IMR-90 (cell line): ENCODE data around the gene ELP4. TPM values are rescaled to one million over a fixed set of nuclear protein-coding genes. Genes with fewer than 3 reads are reported as not detected.

Source experiments
- ATAC-seq: fragments of 200-7000 bp; cut with Tn5 transposase; 2 replicates; pipeline ENCODE4 v1.9.1; 2020; ENCODE audit warnings: low read depth, mild to moderate bottlenecking, moderate library complexity
- BruUV-seq: library from RNA; stranded (reverse); fragments of 400-500 nt; replicated peaks from 2 replicates; lab custom pipeline; 2021; lab: Mats Ljungman, UMichigan
- CTCF ChIA-PET: fragments of 300-600 bp; formaldehyde crosslinking; extraction: SDS; loops from one replicate; lab custom pipeline; 2021; ENCODE audit warnings: antibody characterized with exemption; lab: Yijun Ruan, JAX
- POLR2A ChIA-PET: fragments of 300-600 bp; sonication (Branson Sonifier 250); formaldehyde crosslinking; loops from one replicate; lab custom pipeline; 2022; ENCODE audit warnings: antibody characterized with exemption; ENCODE audit not compliant: unreplicated experiment; lab: Charles Lee
- DNase-seq: peaks from one replicate; pipeline ENCODE4 v3.0.0; 2013
- H2AFZ ChIP-seq: replicated peaks from 2 replicates; pipeline ENCODE3; 2013; ENCODE audit warnings: low read length, mild to moderate bottlenecking; ENCODE audit not compliant: poor library complexity
- H2AK5ac ChIP-seq: 2 replicates; pipeline ENCODE4 v1.6.1; 2013; ENCODE audit warnings: low read depth, low read length, inconsistent platforms
- H2AK9ac ChIP-seq: replicated peaks from 2 replicates; pipeline ENCODE3; 2013; ENCODE audit warnings: mild to moderate bottlenecking, low read depth, low read length, moderate library complexity; ENCODE audit not compliant: poor library complexity
- H2BK120ac ChIP-seq: 2 replicates; pipeline ENCODE4 v1.6.1; 2013; ENCODE audit warnings: low read depth, low read length, inconsistent platforms
- H2BK15ac ChIP-seq: 3 replicates; pipeline ENCODE4 v1.6.1; 2013; ENCODE audit warnings: low read depth, low read length, inconsistent platforms
- H2BK20ac ChIP-seq: 2 replicates; pipeline ENCODE4 v1.6.1; 2013; ENCODE audit warnings: low read depth, mild to moderate bottlenecking, inconsistent platforms, low read length, moderate library complexity
- H2BK5ac ChIP-seq: 2 replicates; pipeline ENCODE4 v1.6.1; 2013; ENCODE audit warnings: mild to moderate bottlenecking, low read depth, low read length, inconsistent platforms; ENCODE audit not compliant: poor library complexity, severe bottlenecking
- H3K14ac ChIP-seq: replicated peaks from 2 replicates; pipeline ENCODE4 v1.6.1; 2013; ENCODE audit warnings: low read depth, low read length, inconsistent platforms
- H3K18ac ChIP-seq: 2 replicates; pipeline ENCODE4 v1.6.1; 2013; ENCODE audit warnings: low read depth, low read length, control low read depth
- H3K23ac ChIP-seq: 2 replicates; pipeline ENCODE4 v1.6.1; 2013; ENCODE audit warnings: low read depth, low read length, inconsistent platforms
- H3K27ac ChIP-seq: 2 replicates; pipeline ENCODE4 v1.5.1; 2013; ENCODE audit warnings: mild to moderate bottlenecking, control low read depth, low read length; ENCODE audit not compliant: insufficient read depth
- H3K27me3 ChIP-seq: 2 replicates; pipeline ENCODE4 v1.6.1; 2013; ENCODE audit warnings: low read length; ENCODE audit not compliant: control insufficient read depth, insufficient read depth
- H3K36me3 ChIP-seq: 2 replicates; pipeline ENCODE4 v1.6.1; 2013; ENCODE audit warnings: low read length, mixed read lengths; ENCODE audit not compliant: control insufficient read depth, insufficient read depth
- H3K4ac ChIP-seq: 2 replicates; pipeline ENCODE4 v1.6.1; 2013; ENCODE audit warnings: low read depth, low read length, inconsistent platforms
- H3K4me1 ChIP-seq: 2 replicates; pipeline ENCODE4 v1.6.1; 2013; ENCODE audit warnings: low read length, mixed read lengths; ENCODE audit not compliant: control insufficient read depth, insufficient read depth
- H3K4me2 ChIP-seq: 2 replicates; pipeline ENCODE4 v1.6.1; 2013; ENCODE audit warnings: low read depth, mild to moderate bottlenecking, control low read depth, low read length, moderate library complexity
- H3K4me3 ChIP-seq: 2 replicates; pipeline ENCODE4 v1.5.1; 2013; ENCODE audit warnings: low read depth, mild to moderate bottlenecking, control low read depth, low read length, moderate library complexity; ENCODE audit not compliant: insufficient read depth
- H3K56ac ChIP-seq: 2 replicates; pipeline ENCODE4 v1.6.1; 2013; ENCODE audit warnings: low read length, inconsistent platforms; ENCODE audit not compliant: insufficient read depth; ENCODE audit errors: extremely low read depth
- H3K79me1 ChIP-seq, 2 experiments: 2 replicates each; pipeline ENCODE4 v1.6.1; 2013; ENCODE audit warnings: low read length in 2 of 2, inconsistent platforms in 1 of 2, low read depth in 1 of 2
- H3K9ac ChIP-seq: 2 replicates; pipeline ENCODE4 v1.6.1; 2013; ENCODE audit warnings: low read depth, low read length, control low read depth
- H3K9me1 ChIP-seq: 2 replicates; pipeline ENCODE4 v1.6.1; 2013; ENCODE audit warnings: low read length, inconsistent platforms; ENCODE audit not compliant: insufficient read depth
- H3K9me3 ChIP-seq: 2 replicates; pipeline ENCODE4 v1.6.1; 2013; ENCODE audit warnings: low read length; ENCODE audit not compliant: control insufficient read depth, insufficient read depth
- H4K20me1 ChIP-seq: 2 replicates; pipeline ENCODE4 v1.6.1; 2013; ENCODE audit warnings: low read length, inconsistent platforms; ENCODE audit not compliant: insufficient read depth
- H4K5ac ChIP-seq: 2 replicates; pipeline ENCODE4 v1.6.1; 2013; ENCODE audit warnings: mild to moderate bottlenecking, low read depth, low read length, control low read depth
- H4K8ac ChIP-seq, 2 experiments: 2 replicates each; pipeline ENCODE4 v1.6.1; 2013; ENCODE audit warnings: low read depth in 2 of 2, low read length in 2 of 2, control low read depth in 1 of 2, inconsistent platforms in 1 of 2
- H4K91ac ChIP-seq: 2 replicates; pipeline ENCODE4 v1.6.1; 2013; ENCODE audit warnings: low read depth, low read length, inconsistent platforms; ENCODE audit not compliant: insufficient read depth
- BHLHE40 ChIP-seq: fragments of 150-350 bp; IDR thresholded peaks from 2 replicates; pipeline ENCODE4 v1.6.1; 2016; ENCODE audit warnings: mild to moderate bottlenecking, low read depth, low read length
- CEBPB ChIP-seq: IDR thresholded peaks from 2 replicates; pipeline ENCODE4 v1.6.1; 2012; ENCODE audit warnings: low read depth, low read length, improper control_type of control experiment
- CHD1 ChIP-seq: IDR thresholded peaks from 2 replicates; pipeline ENCODE4 v1.6.1; 2012; ENCODE audit warnings: low read depth, low read length, improper control_type of control experiment
- CTCF ChIP-seq: conservative IDR thresholded peaks from 2 replicates; pipeline ENCODE4 v1.5.1; 2012; ENCODE audit warnings: mild to moderate bottlenecking, low read depth, low read length, improper control_type of control experiment
- FOS ChIP-seq: fragments of 150-350 bp; IDR thresholded peaks from 2 replicates; pipeline ENCODE4 v1.6.1; 2016; ENCODE audit warnings: low read depth, low read length
- MAFK ChIP-seq: IDR thresholded peaks from 2 replicates; pipeline ENCODE4 v1.6.1; 2012; ENCODE audit warnings: low read depth, low read length, improper control_type of control experiment
- MAZ ChIP-seq: IDR thresholded peaks from 2 replicates; pipeline ENCODE4 v1.6.1; 2012; ENCODE audit warnings: low read depth, mild to moderate bottlenecking, low read length, improper control_type of control experiment, moderate library complexity, borderline replicate concordance
- MXI1 ChIP-seq: IDR thresholded peaks from 2 replicates; pipeline ENCODE4 v1.6.1; 2012; ENCODE audit warnings: low read depth, mild to moderate bottlenecking, low read length, moderate library complexity, borderline replicate concordance
- NFE2L2 ChIP-seq: fragments of 150-350 bp; IDR thresholded peaks from 2 replicates; pipeline ENCODE4 v1.6.1; 2016; ENCODE audit warnings: low read depth, mild to moderate bottlenecking, low read length
- POLR2A ChIP-seq: IDR thresholded peaks from 2 replicates; pipeline ENCODE4 v1.6.1; 2012; ENCODE audit warnings: mild to moderate bottlenecking, low read depth, low read length
- RAD21 ChIP-seq: IDR thresholded peaks from 2 replicates; pipeline ENCODE4 v1.6.1; 2012; ENCODE audit warnings: low read length, improper control_type of control experiment
- RCOR1 ChIP-seq: IDR thresholded peaks from 2 replicates; pipeline ENCODE4 v1.6.1; 2012; ENCODE audit warnings: mild to moderate bottlenecking, low read length, improper control_type of control experiment; ENCODE audit not compliant: insufficient replicate concordance
- RFX5 ChIP-seq: IDR thresholded peaks from 2 replicates; pipeline ENCODE4 v1.8.0; 2012; ENCODE audit warnings: low read depth, mild to moderate bottlenecking, low read length, moderate library complexity
- SMC3 ChIP-seq: fragments of 150-350 bp; IDR thresholded peaks from 2 replicates; pipeline ENCODE4 v1.6.1; 2016; ENCODE audit warnings: low read depth, mild to moderate bottlenecking, antibody characterized with exemption, low read length, moderate library complexity
- WGBS, 2 experiments: methylation state at CpG; one replicate each; pipeline versions ENCODE4 v1.1.5 to v1.1.7; 2013; ENCODE audit warnings: missing lambda C conversion rate in 2 of 2; ENCODE audit not compliant: insufficient read length in 1 of 2; ENCODE audit errors: extremely low coverage in 2 of 2; 5-methylcytosine and 5-hydroxymethylcytosine counted together
- dilution Hi-C: fragments of 300-500 bp; cut with HindIII; formaldehyde crosslinking; loops from one replicate; pipeline ENCODE4 v1.14.3; 2018; ENCODE audit warnings: low sequenced_read_pairs; ENCODE audit not compliant: unreplicated experiment
- in situ Hi-C: fragments of 300-500 bp; cut with MboI; formaldehyde crosslinking; loops from 3 replicates; pipeline ENCODE4 v1.14.3; 2019; ENCODE audit warnings: low sequenced_read_pairs, inconsistent platforms, mixed read lengths
- intact Hi-C: fragments of 100-400 bp; cut with micrococcal nuclease; formaldehyde crosslinking; loops from 2 replicates; pipeline ENCODE4 v1.10.0; 2022
- polyA plus RNA-seq, 3 experiments: library from polyadenylated mRNA; depleted of rRNA; stranded (reverse); fragments of >200 nt; gene quantifications; 2 replicates each; pipeline ENCODE4 v1.2.3, GENCODE V29; 2012; ENCODE audit warnings: low replicate concordance in 1 of 3
- total RNA-seq: library from RNA; depleted of rRNA; stranded (reverse); fragments of >200 nt; gene quantifications from 2 replicates; pipeline ENCODE4 v1.2.3, GENCODE V29; 2012
- TF ChIP-seq, protein P1 (sequence below): fragments of 150-350 bp; IDR thresholded peaks from 2 replicates; pipeline ENCODE4 v1.6.1; 2016; ENCODE audit warnings: low read depth, mild to moderate bottlenecking, low read length, moderate library complexity, borderline replicate concordance
- TF ChIP-seq, protein P2 (sequence below): fragments of 150-350 bp; IDR thresholded peaks from 2 replicates; pipeline ENCODE4 v1.6.1; 2017; ENCODE audit warnings: mild to moderate bottlenecking, antibody characterized with exemption, low read length, low read depth

ELP4 gene
- total and polyA plus RNA-seq, 2 of the 4 experiments (the other 2 are of a cell fraction) = 8.4 to 20.4 TPM

- POLR2A ChIA-PET = no interaction called here
- Histone ChIP-seq H2BK15ac (no peak overlapping the region), H4K91ac (no peak overlapping the region), H4K5ac (no peak overlapping the region), H3K9me1 (no peaks in the 10 kb centered on the region), H2AFZ (no peak overlapping the region), H3K9me3 (no peaks in the 10 kb centered on the region), H3K27ac (no peak overlapping the region), H4K20me1 (no peaks in the 10 kb centered on the region), H3K4me2 (no peak overlapping the region), H2BK20ac (no peak overlapping the region), H2BK5ac (no peak overlapping the region), H3K18ac (no peak overlapping the region), H2BK120ac (no peak overlapping the region), H2AK9ac (no peak overlapping the region), H3K4me1 (no peaks in the 10 kb centered on the region; the same call in 1 of the 2 replicates), H4K8ac (no peak overlapping the region), H3K56ac (no peak overlapping the region), H3K79me1 (no peaks in the 10 kb centered on the region), H3K27me3 (no peaks in the 10 kb centered on the region), H3K23ac (no peak overlapping the region), H3K4me3 (no peak overlapping the region), H3K36me3 (no peaks in the 10 kb centered on the region), H2AK5ac (no peak overlapping the region), H3K14ac (no peak overlapping the region), H3K9ac (no peak overlapping the region), H3K4ac (no peak overlapping the region)
- no peak for TF ChIP-seq CEBPB
- no peak for TF ChIP-seq RCOR1
- no peak for TF ChIP-seq CHD1
- TF ChIP-seq CTCF = no peak
- TF ChIP-seq, protein P1, sequence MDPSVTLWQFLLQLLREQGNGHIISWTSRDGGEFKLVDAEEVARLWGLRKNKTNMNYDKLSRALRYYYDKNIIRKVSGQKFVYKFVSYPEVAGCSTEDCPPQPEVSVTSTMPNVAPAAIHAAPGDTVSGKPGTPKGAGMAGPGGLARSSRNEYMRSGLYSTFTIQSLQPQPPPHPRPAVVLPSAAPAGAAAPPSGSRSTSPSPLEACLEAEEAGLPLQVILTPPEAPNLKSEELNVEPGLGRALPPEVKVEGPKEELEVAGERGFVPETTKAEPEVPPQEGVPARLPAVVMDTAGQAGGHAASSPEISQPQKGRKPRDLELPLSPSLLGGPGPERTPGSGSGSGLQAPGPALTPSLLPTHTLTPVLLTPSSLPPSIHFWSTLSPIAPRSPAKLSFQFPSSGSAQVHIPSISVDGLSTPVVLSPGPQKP = no peak
- no peak for TF ChIP-seq RAD21
- no peak for TF ChIP-seq MXI1
- TF ChIP-seq POLR2A = no peak
- no peak for TF ChIP-seq MAFK
- TF ChIP-seq FOS = no peak
- no peak for TF ChIP-seq BHLHE40
- TF ChIP-seq SMC3 = no peak
- no peak for TF ChIP-seq RFX5
- no peak for TF ChIP-seq MAZ
- TF ChIP-seq, protein P2, sequence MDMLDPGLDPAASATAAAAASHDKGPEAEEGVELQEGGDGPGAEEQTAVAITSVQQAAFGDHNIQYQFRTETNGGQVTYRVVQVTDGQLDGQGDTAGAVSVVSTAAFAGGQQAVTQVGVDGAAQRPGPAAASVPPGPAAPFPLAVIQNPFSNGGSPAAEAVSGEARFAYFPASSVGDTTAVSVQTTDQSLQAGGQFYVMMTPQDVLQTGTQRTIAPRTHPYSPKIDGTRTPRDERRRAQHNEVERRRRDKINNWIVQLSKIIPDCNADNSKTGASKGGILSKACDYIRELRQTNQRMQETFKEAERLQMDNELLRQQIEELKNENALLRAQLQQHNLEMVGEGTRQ = no peak
- no peak for TF ChIP-seq NFE2L2
- no TSS peak for BruUV-seq
- CTCF ChIA-PET = no interaction called here
- dilution Hi-C loops = no loop called here
- WGBS, 2 experiments = 80% methylated on average over 1 of the region's 2 CpGs; no CpG with 5 or more reads in 1 of the 2 experiments
- DNase-seq = no peak
- in situ Hi-C loops = no loop called here
- intact Hi-C loops = no loop called here
- no peak for ATAC-seq
Observed at GRCh38 chr11:31692466-31692865, 182.9 kb downstream of the ELP4 start.
